IMR-90 (cell line): ENCODE measurements around the gene ACOT7. TPM values are rescaled to one million over a fixed set of nuclear protein-coding genes. Genes with fewer than 3 reads are reported as not detected.

Source experiments
- ATAC-seq: fragments of 200-7000 bp; cut with Tn5 transposase; 2 replicates; pipeline ENCODE4 v1.9.1; 2020; ENCODE audit warnings: low read depth, mild to moderate bottlenecking, moderate library complexity
- BruUV-seq: library from RNA; stranded (reverse); fragments of 400-500 nt; replicated peaks from 2 replicates; lab custom pipeline; 2021; lab: Mats Ljungman, UMichigan
- CTCF ChIA-PET: fragments of 300-600 bp; formaldehyde crosslinking; extraction: SDS; loops from one replicate; lab custom pipeline; 2021; ENCODE audit warnings: antibody characterized with exemption; lab: Yijun Ruan, JAX
- POLR2A ChIA-PET: fragments of 300-600 bp; sonication (Branson Sonifier 250); formaldehyde crosslinking; loops from one replicate; lab custom pipeline; 2022; ENCODE audit warnings: antibody characterized with exemption; ENCODE audit not compliant: unreplicated experiment; lab: Charles Lee
- DNase-seq: peaks from one replicate; pipeline ENCODE4 v3.0.0; 2013
- H2AFZ ChIP-seq: replicated peaks from 2 replicates; pipeline ENCODE3; 2013; ENCODE audit warnings: low read length, mild to moderate bottlenecking; ENCODE audit not compliant: poor library complexity
- H2AK5ac ChIP-seq: 2 replicates; pipeline ENCODE4 v1.6.1; 2013; ENCODE audit warnings: low read depth, low read length, inconsistent platforms
- H2AK9ac ChIP-seq: replicated peaks from 2 replicates; pipeline ENCODE3; 2013; ENCODE audit warnings: mild to moderate bottlenecking, low read depth, low read length, moderate library complexity; ENCODE audit not compliant: poor library complexity
- H2BK120ac ChIP-seq: 2 replicates; pipeline ENCODE4 v1.6.1; 2013; ENCODE audit warnings: low read depth, low read length, inconsistent platforms
- H2BK15ac ChIP-seq: 3 replicates; pipeline ENCODE4 v1.6.1; 2013; ENCODE audit warnings: low read depth, low read length, inconsistent platforms
- H2BK20ac ChIP-seq: 2 replicates; pipeline ENCODE4 v1.6.1; 2013; ENCODE audit warnings: low read depth, mild to moderate bottlenecking, inconsistent platforms, low read length, moderate library complexity
- H2BK5ac ChIP-seq: 2 replicates; pipeline ENCODE4 v1.6.1; 2013; ENCODE audit warnings: mild to moderate bottlenecking, low read depth, low read length, inconsistent platforms; ENCODE audit not compliant: poor library complexity, severe bottlenecking
- H3K14ac ChIP-seq: replicated peaks from 2 replicates; pipeline ENCODE4 v1.6.1; 2013; ENCODE audit warnings: low read depth, low read length, inconsistent platforms
- H3K18ac ChIP-seq: 2 replicates; pipeline ENCODE4 v1.6.1; 2013; ENCODE audit warnings: low read depth, low read length, control low read depth
- H3K23ac ChIP-seq: 2 replicates; pipeline ENCODE4 v1.6.1; 2013; ENCODE audit warnings: low read depth, low read length, inconsistent platforms
- H3K27ac ChIP-seq: 2 replicates; pipeline ENCODE4 v1.5.1; 2013; ENCODE audit warnings: mild to moderate bottlenecking, control low read depth, low read length; ENCODE audit not compliant: insufficient read depth
- H3K27me3 ChIP-seq: 2 replicates; pipeline ENCODE4 v1.6.1; 2013; ENCODE audit warnings: low read length; ENCODE audit not compliant: control insufficient read depth, insufficient read depth
- H3K36me3 ChIP-seq: 2 replicates; pipeline ENCODE4 v1.6.1; 2013; ENCODE audit warnings: low read length, mixed read lengths; ENCODE audit not compliant: control insufficient read depth, insufficient read depth
- H3K4ac ChIP-seq: 2 replicates; pipeline ENCODE4 v1.6.1; 2013; ENCODE audit warnings: low read depth, low read length, inconsistent platforms
- H3K4me1 ChIP-seq: 2 replicates; pipeline ENCODE4 v1.6.1; 2013; ENCODE audit warnings: low read length, mixed read lengths; ENCODE audit not compliant: control insufficient read depth, insufficient read depth
- H3K4me2 ChIP-seq: 2 replicates; pipeline ENCODE4 v1.6.1; 2013; ENCODE audit warnings: low read depth, mild to moderate bottlenecking, control low read depth, low read length, moderate library complexity
- H3K4me3 ChIP-seq: 2 replicates; pipeline ENCODE4 v1.5.1; 2013; ENCODE audit warnings: low read depth, mild to moderate bottlenecking, control low read depth, low read length, moderate library complexity; ENCODE audit not compliant: insufficient read depth
- H3K56ac ChIP-seq: 2 replicates; pipeline ENCODE4 v1.6.1; 2013; ENCODE audit warnings: low read length, inconsistent platforms; ENCODE audit not compliant: insufficient read depth; ENCODE audit errors: extremely low read depth
- H3K79me1 ChIP-seq, 2 experiments: 2 replicates each; pipeline ENCODE4 v1.6.1; 2013; ENCODE audit warnings: low read length in 2 of 2, inconsistent platforms in 1 of 2, low read depth in 1 of 2
- H3K9ac ChIP-seq: 2 replicates; pipeline ENCODE4 v1.6.1; 2013; ENCODE audit warnings: low read depth, low read length, control low read depth
- H3K9me1 ChIP-seq: 2 replicates; pipeline ENCODE4 v1.6.1; 2013; ENCODE audit warnings: low read length, inconsistent platforms; ENCODE audit not compliant: insufficient read depth
- H3K9me3 ChIP-seq: 2 replicates; pipeline ENCODE4 v1.6.1; 2013; ENCODE audit warnings: low read length; ENCODE audit not compliant: control insufficient read depth, insufficient read depth
- H4K20me1 ChIP-seq: 2 replicates; pipeline ENCODE4 v1.6.1; 2013; ENCODE audit warnings: low read length, inconsistent platforms; ENCODE audit not compliant: insufficient read depth
- H4K5ac ChIP-seq: 2 replicates; pipeline ENCODE4 v1.6.1; 2013; ENCODE audit warnings: mild to moderate bottlenecking, low read depth, low read length, control low read depth
- H4K8ac ChIP-seq, 2 experiments: 2 replicates each; pipeline ENCODE4 v1.6.1; 2013; ENCODE audit warnings: low read depth in 2 of 2, low read length in 2 of 2, control low read depth in 1 of 2, inconsistent platforms in 1 of 2
- H4K91ac ChIP-seq: 2 replicates; pipeline ENCODE4 v1.6.1; 2013; ENCODE audit warnings: low read depth, low read length, inconsistent platforms; ENCODE audit not compliant: insufficient read depth
- FOS ChIP-seq: fragments of 150-350 bp; IDR thresholded peaks from 2 replicates; pipeline ENCODE4 v1.6.1; 2016; ENCODE audit warnings: low read depth, low read length
- MAZ ChIP-seq: IDR thresholded peaks from 2 replicates; pipeline ENCODE4 v1.6.1; 2012; ENCODE audit warnings: low read depth, mild to moderate bottlenecking, low read length, improper control_type of control experiment, moderate library complexity, borderline replicate concordance
- NFE2L2 ChIP-seq: fragments of 150-350 bp; IDR thresholded peaks from 2 replicates; pipeline ENCODE4 v1.6.1; 2016; ENCODE audit warnings: low read depth, mild to moderate bottlenecking, low read length
- SMC3 ChIP-seq: fragments of 150-350 bp; IDR thresholded peaks from 2 replicates; pipeline ENCODE4 v1.6.1; 2016; ENCODE audit warnings: low read depth, mild to moderate bottlenecking, antibody characterized with exemption, low read length, moderate library complexity
- WGBS, 2 experiments: methylation state at CpG; one replicate each; pipeline versions ENCODE4 v1.1.5 to v1.1.7; 2013; ENCODE audit warnings: missing lambda C conversion rate in 2 of 2; ENCODE audit not compliant: insufficient read length in 1 of 2; ENCODE audit errors: extremely low coverage in 2 of 2; 5-methylcytosine and 5-hydroxymethylcytosine counted together
- dilution Hi-C: fragments of 300-500 bp; cut with HindIII; formaldehyde crosslinking; loops from one replicate; pipeline ENCODE4 v1.14.3; 2018; ENCODE audit warnings: low sequenced_read_pairs; ENCODE audit not compliant: unreplicated experiment
- in situ Hi-C: fragments of 300-500 bp; cut with MboI; formaldehyde crosslinking; loops from 3 replicates; pipeline ENCODE4 v1.14.3; 2019; ENCODE audit warnings: low sequenced_read_pairs, inconsistent platforms, mixed read lengths
- intact Hi-C: fragments of 100-400 bp; cut with micrococcal nuclease; formaldehyde crosslinking; loops from 2 replicates; pipeline ENCODE4 v1.10.0; 2022
- polyA plus RNA-seq, 3 experiments: library from polyadenylated mRNA; depleted of rRNA; stranded (reverse); fragments of >200 nt; gene quantifications; 2 replicates each; pipeline ENCODE4 v1.2.3, GENCODE V29; 2012; ENCODE audit warnings: low replicate concordance in 1 of 3
- total RNA-seq: library from RNA; depleted of rRNA; stranded (reverse); fragments of >200 nt; gene quantifications from 2 replicates; pipeline ENCODE4 v1.2.3, GENCODE V29; 2012

Gene ACOT7
- total and polyA plus RNA-seq, 2 of the 4 experiments (the other 2 are of a cell fraction) = 51.6 to 242 TPM

GRCh38 chr1:6301526-6301925 lies 92.0 kb downstream of the ACOT7 start:
- H3K18ac ChIP-seq = no peak overlapping the region
- WGBS, 2 experiments = 90% methylated on average over 2 of the region's 8 CpGs; no CpG with 5 or more reads in 1 of the 2 experiments
- ATAC-seq (no peak), DNase-seq (peak; percentile 15)
- 0 out of 2 replicates have a peak, but pooled peaks cover 3% of the 10 kb centered on the region for H3K36me3 ChIP-seq
- no peak overlapping the region for H4K91ac ChIP-seq
- TF ChIP-seq NFE2L2 = no peak
- TF ChIP-seq SMC3 = no peak
- no peak for TF ChIP-seq FOS
- no peak for TF ChIP-seq MAZ
- H2BK20ac ChIP-seq = no peak overlapping the region
- no peaks in the 10 kb centered on the region for H3K27me3 ChIP-seq
- no peak overlapping the region for H2BK15ac ChIP-seq
- peaks cover 7% of the 10 kb centered on the region; the same call in 1 of the 2 replicates for H3K9me1 ChIP-seq
- no peak overlapping the region for H2AFZ ChIP-seq
- no peak overlapping the region for H3K14ac ChIP-seq
- CTCF ChIA-PET = no interaction called here
- in situ Hi-C loops (no loop called here), dilution Hi-C loops (no loop called here), intact Hi-C loops (no loop called here)
- BruUV-seq = no TSS peak
- H3K4me1 ChIP-seq = no peaks in the 10 kb centered on the region
- H3K27ac ChIP-seq = no peak overlapping the region
- no peak overlapping the region for H3K23ac ChIP-seq
- H2BK120ac ChIP-seq = no peak overlapping the region
- no peak overlapping the region for H2AK5ac ChIP-seq
- no peak overlapping the region for H2BK5ac ChIP-seq
- no peak overlapping the region for H3K4me2 ChIP-seq
- no peak overlapping the region for H3K56ac ChIP-seq
- H3K9me3 ChIP-seq = no peaks in the 10 kb centered on the region
- H3K79me1 ChIP-seq = peaks cover 4 to 14% of the 10 kb centered on the region in 2 experiments; a peak in 3 of 4 replicates
- POLR2A ChIA-PET = no interaction called here
- no peak overlapping the region for H3K9ac ChIP-seq
- H3K4ac ChIP-seq = no peak overlapping the region
- no peak overlapping the region for H4K5ac ChIP-seq
- no peak overlapping the region for H2AK9ac ChIP-seq
- no peaks in the 10 kb centered on the region; the same call in 1 of the 2 replicates for H4K20me1 ChIP-seq
- no peak overlapping the region for H4K8ac ChIP-seq
- H3K4me3 ChIP-seq = no peak overlapping the region
